Measurements from ENCODE around the gene OSGIN1.

Gene OSGIN1

GRCh38 chr16:83989300-83989699, 36.3 kb downstream of the OSGIN1 start:
- Histone ChIP-seq H3K9me3 (ENCODE audit: control insufficient read depth in 2 of 2, low read length in 2 of 2) (no peaks in the 10 kb centered on the region), H3K9ac (ENCODE audit: low read depth in 1 of 2, low read length in 2 of 2) (no peak overlapping the region), H3K36me3 (ENCODE audit: control insufficient read depth in 2 of 2, insufficient read depth in 2 of 2, low read length in 2 of 2) (no peaks in the 10 kb centered on the region), H3K4me1 (ENCODE audit: control insufficient read depth in 2 of 2, insufficient read depth in 2 of 2, low read length in 2 of 2) (no peaks in the 10 kb centered on the region), H3K27me3 (ENCODE audit: control insufficient read depth in 2 of 2, insufficient read depth in 2 of 2, low read length in 2 of 2) (peaks cover 8 to 16% of the 10 kb centered on the region in 2 donors), H3K27ac (ENCODE audit: low read depth in 2 of 2, low read length in 2 of 2) (no peak overlapping the region), H3K4me3 (ENCODE audit: low read length in 2 of 2) (no peak overlapping the region)

GRCh38 chr16:83990492-83990891, 37.5 kb downstream of the OSGIN1 start:
- Histone ChIP-seq H3K9me3 (ENCODE audit: control insufficient read depth in 2 of 2, low read length in 2 of 2) (no peaks in the 10 kb centered on the region), H3K27me3 (ENCODE audit: control insufficient read depth in 2 of 2, insufficient read depth in 2 of 2, low read length in 2 of 2) (peaks cover 8 to 16% of the 10 kb centered on the region in 2 donors)

GRCh38 chr16:83992624-83993023, 39.6 kb downstream of the OSGIN1 start:
- H3K9me3 ChIP-seq (ENCODE audit: control insufficient read depth in 2 of 2, low read length in 2 of 2), result no peaks in the 10 kb centered on the region
- peaks cover 8 to 21% of the 10 kb centered on the region in 2 donors for H3K27me3 ChIP-seq (ENCODE audit: control insufficient read depth in 2 of 2, insufficient read depth in 2 of 2, low read length in 2 of 2)
- H3K9ac ChIP-seq (ENCODE audit: low read depth in 1 of 2, low read length in 2 of 2), result no peak overlapping the region
- H3K27ac ChIP-seq (ENCODE audit: low read depth in 2 of 2, low read length in 2 of 2), result no peak overlapping the region
- no peaks in the 10 kb centered on the region for H3K4me1 ChIP-seq (ENCODE audit: control insufficient read depth in 2 of 2, insufficient read depth in 2 of 2, low read length in 2 of 2)
- H3K4me3 ChIP-seq (ENCODE audit: low read length in 2 of 2), result no peak overlapping the region
- no peaks in the 10 kb centered on the region for H3K36me3 ChIP-seq (ENCODE audit: control insufficient read depth in 2 of 2, insufficient read depth in 2 of 2, low read length in 2 of 2)

More at GRCh38 chr16:83990492-83990891, 37.5 kb downstream of the OSGIN1 start:
- no peaks in the 10 kb centered on the region for H3K4me1 ChIP-seq (ENCODE audit: control insufficient read depth in 2 of 2, insufficient read depth in 2 of 2, low read length in 2 of 2)
- no peak overlapping the region for H3K27ac ChIP-seq (ENCODE audit: low read depth in 2 of 2, low read length in 2 of 2)
- H3K9ac ChIP-seq (ENCODE audit: low read depth in 1 of 2, low read length in 2 of 2), result no peak overlapping the region
- H3K4me3 ChIP-seq (ENCODE audit: low read length in 2 of 2), result no peak overlapping the region
- H3K36me3 ChIP-seq (ENCODE audit: control insufficient read depth in 2 of 2, insufficient read depth in 2 of 2, low read length in 2 of 2), result no peaks in the 10 kb centered on the region

GRCh38 chr16:83994087-83994486, 41.0 kb downstream of the OSGIN1 start:
- H3K9me3 ChIP-seq (ENCODE audit: control insufficient read depth in 2 of 2, low read length in 2 of 2), result no peaks in the 10 kb centered on the region
- no peaks in the 10 kb centered on the region for H3K4me1 ChIP-seq (ENCODE audit: control insufficient read depth in 2 of 2, insufficient read depth in 2 of 2, low read length in 2 of 2)
- H3K27ac ChIP-seq (ENCODE audit: low read depth in 2 of 2, low read length in 2 of 2), result no peak overlapping the region
- H3K27me3 ChIP-seq (ENCODE audit: control insufficient read depth in 2 of 2, insufficient read depth in 2 of 2, low read length in 2 of 2), result peaks cover 6 to 14% of the 10 kb centered on the region in 2 donors
- no peak overlapping the region for H3K9ac ChIP-seq (ENCODE audit: low read depth in 1 of 2, low read length in 2 of 2)
- no peak overlapping the region for H3K4me3 ChIP-seq (ENCODE audit: low read length in 2 of 2)
- no peaks in the 10 kb centered on the region for H3K36me3 ChIP-seq (ENCODE audit: control insufficient read depth in 2 of 2, insufficient read depth in 2 of 2, low read length in 2 of 2)

GRCh38 chr16:83994703-83995102, 41.7 kb downstream of the OSGIN1 start:
- H3K27me3 ChIP-seq (ENCODE audit: control insufficient read depth in 2 of 2, insufficient read depth in 2 of 2, low read length in 2 of 2), result peaks cover 6 to 10% of the 10 kb centered on the region in 2 donors
- no peak overlapping the region for H3K27ac ChIP-seq (ENCODE audit: low read depth in 2 of 2, low read length in 2 of 2)
- no peaks in the 10 kb centered on the region for H3K36me3 ChIP-seq (ENCODE audit: control insufficient read depth in 2 of 2, insufficient read depth in 2 of 2, low read length in 2 of 2)
- H3K4me1 ChIP-seq (ENCODE audit: control insufficient read depth in 2 of 2, insufficient read depth in 2 of 2, low read length in 2 of 2), result no peaks in the 10 kb centered on the region
- H3K9me3 ChIP-seq (ENCODE audit: control insufficient read depth in 2 of 2, low read length in 2 of 2), result no peaks in the 10 kb centered on the region
- no peak overlapping the region for H3K4me3 ChIP-seq (ENCODE audit: low read length in 2 of 2)
- H3K9ac ChIP-seq (ENCODE audit: low read depth in 1 of 2, low read length in 2 of 2), result no peak overlapping the region

GRCh38 chr16:83995754-83996153, 42.7 kb downstream of the OSGIN1 start:
- no peaks in the 10 kb centered on the region for H3K9me3 ChIP-seq (ENCODE audit: control insufficient read depth in 2 of 2, low read length in 2 of 2)
- H3K27ac ChIP-seq (ENCODE audit: low read depth in 2 of 2, low read length in 2 of 2), result no peak overlapping the region
- no peak overlapping the region for H3K4me3 ChIP-seq (ENCODE audit: low read length in 2 of 2)
- no peak overlapping the region for H3K9ac ChIP-seq (ENCODE audit: low read depth in 1 of 2, low read length in 2 of 2)
- peaks cover 2 to 6% of the 10 kb centered on the region in 2 donors for H3K27me3 ChIP-seq (ENCODE audit: control insufficient read depth in 2 of 2, insufficient read depth in 2 of 2, low read length in 2 of 2)
- H3K4me1 ChIP-seq (ENCODE audit: control insufficient read depth in 2 of 2, insufficient read depth in 2 of 2, low read length in 2 of 2), result no peaks in the 10 kb centered on the region
- no peaks in the 10 kb centered on the region for H3K36me3 ChIP-seq (ENCODE audit: control insufficient read depth in 2 of 2, insufficient read depth in 2 of 2, low read length in 2 of 2)

GRCh38 chr16:83996481-83997252, 43.6 kb downstream of the OSGIN1 start:
- H3K4me1 ChIP-seq (ENCODE audit: control insufficient read depth in 2 of 2, insufficient read depth in 2 of 2, low read length in 2 of 2), result no peaks in the 10 kb centered on the region
- H3K9me3 ChIP-seq (ENCODE audit: control insufficient read depth in 2 of 2, low read length in 2 of 2), result no peaks in the 10 kb centered on the region
- H3K27ac ChIP-seq (ENCODE audit: low read depth in 2 of 2, low read length in 2 of 2), result no peak overlapping the region
- no peak overlapping the region for H3K9ac ChIP-seq (ENCODE audit: low read depth in 1 of 2, low read length in 2 of 2)
- peaks cover 2 to 6% of the 10 kb centered on the region in 2 donors for H3K27me3 ChIP-seq (ENCODE audit: control insufficient read depth in 2 of 2, insufficient read depth in 2 of 2, low read length in 2 of 2)
- no peaks in the 10 kb centered on the region for H3K36me3 ChIP-seq (ENCODE audit: control insufficient read depth in 2 of 2, insufficient read depth in 2 of 2, low read length in 2 of 2)
- no peak overlapping the region for H3K4me3 ChIP-seq (ENCODE audit: low read length in 2 of 2)

GRCh38 chr16:83998091-83998490, 45.1 kb downstream of the OSGIN1 start:
- H3K27me3 ChIP-seq (ENCODE audit: control insufficient read depth in 2 of 2, insufficient read depth in 2 of 2, low read length in 2 of 2), result peaks cover 2 to 6% of the 10 kb centered on the region in 2 donors
- H3K4me3 ChIP-seq (ENCODE audit: low read length in 2 of 2), result no peak overlapping the region
- H3K9me3 ChIP-seq (ENCODE audit: control insufficient read depth in 2 of 2, low read length in 2 of 2), result no peaks in the 10 kb centered on the region
- no peaks in the 10 kb centered on the region for H3K4me1 ChIP-seq (ENCODE audit: control insufficient read depth in 2 of 2, insufficient read depth in 2 of 2, low read length in 2 of 2)
- no peak overlapping the region for H3K27ac ChIP-seq (ENCODE audit: low read depth in 2 of 2, low read length in 2 of 2)
- no peaks in the 10 kb centered on the region for H3K36me3 ChIP-seq (ENCODE audit: control insufficient read depth in 2 of 2, insufficient read depth in 2 of 2, low read length in 2 of 2)
- H3K9ac ChIP-seq (ENCODE audit: low read depth in 1 of 2, low read length in 2 of 2), result no peak overlapping the region

- Histone ChIP-seq H3K27me3 (ENCODE audit: control insufficient read depth in 2 of 2, insufficient read depth in 2 of 2, low read length in 2 of 2) (peaks cover 3 to 5% of the 10 kb centered on the region in 2 donors), H3K27ac (ENCODE audit: low read depth in 2 of 2, low read length in 2 of 2) (no peak overlapping the region), H3K9me3 (ENCODE audit: control insufficient read depth in 2 of 2, low read length in 2 of 2) (no peaks in the 10 kb centered on the region), H3K36me3 (ENCODE audit: control insufficient read depth in 2 of 2, insufficient read depth in 2 of 2, low read length in 2 of 2) (no peaks in the 10 kb centered on the region), H3K4me3 (ENCODE audit: low read length in 2 of 2) (no peak overlapping the region), H3K9ac (ENCODE audit: low read depth in 1 of 2, low read length in 2 of 2) (no peak overlapping the region), H3K4me1 (ENCODE audit: control insufficient read depth in 2 of 2, insufficient read depth in 2 of 2, low read length in 2 of 2) (no peaks in the 10 kb centered on the region)
Observed at GRCh38 chr16:84000989-84001642, 48.1 kb downstream of the OSGIN1 start.

GRCh38 chr16:84001726-84002125, 48.7 kb downstream of the OSGIN1 start:
- Histone ChIP-seq H3K4me1 (ENCODE audit: control insufficient read depth in 2 of 2, insufficient read depth in 2 of 2, low read length in 2 of 2) (no peaks in the 10 kb centered on the region), H3K36me3 (ENCODE audit: control insufficient read depth in 2 of 2, insufficient read depth in 2 of 2, low read length in 2 of 2) (no peaks in the 10 kb centered on the region), H3K9ac (ENCODE audit: low read depth in 1 of 2, low read length in 2 of 2) (no peak overlapping the region), H3K27ac (ENCODE audit: low read depth in 2 of 2, low read length in 2 of 2) (no peak overlapping the region), H3K27me3 (ENCODE audit: control insufficient read depth in 2 of 2, insufficient read depth in 2 of 2, low read length in 2 of 2) (peaks cover 3 to 5% of the 10 kb centered on the region in 2 donors), H3K9me3 (ENCODE audit: control insufficient read depth in 2 of 2, low read length in 2 of 2) (no peaks in the 10 kb centered on the region), H3K4me3 (ENCODE audit: low read length in 2 of 2) (no peak overlapping the region)
